Ovary (tissue), 9 donors: ENCODE data around the gene NOL6. TPM values are rescaled to one million over a fixed set of nuclear protein-coding genes. Genes with fewer than 3 reads are reported as not detected.
A peak's percentile ranks its signal among the peaks of the same experiment; 100 is the strongest.

Experiments used
- DNase-seq, 5 donors: peaks; one replicate each; pipeline ENCODE4 v3.0.0-alpha.2; 2019 to 2020
- H3K27ac ChIP-seq, 2 donors: fragments of 200-600 bp; one replicate each; pipeline versions ENCODE4 v1.5.1 to v1.8.0; 2019 to 2022
- H3K27me3 ChIP-seq: fragments of 200-600 bp; one replicate; pipeline ENCODE4 v1.8.0; 2022
- H3K36me3 ChIP-seq: fragments of 200-600 bp; sonication (generic); one replicate; pipeline ENCODE4 v1.5.1; 2019
- H3K4me1 ChIP-seq: one replicate; pipeline ENCODE4 v1.8.1; 2013; ENCODE audit warnings: mild to moderate bottlenecking, moderate library complexity; ENCODE audit not compliant: insufficient read depth
- H3K4me3 ChIP-seq: fragments of 200-600 bp; sonication (generic); one replicate; pipeline ENCODE4 v1.5.1; 2017
- H3K9me3 ChIP-seq, 2 donors: fragments of 200-600 bp in 1 of 2; sonication (generic) in 1 of 2; one replicate each; pipeline versions ENCODE4 v1.5.1 to v1.8.1; 2013 to 2019; ENCODE audit warnings: mild to moderate bottlenecking in 1 of 2, moderate library complexity in 1 of 2
- EP300 ChIP-seq: sonication (generic); formaldehyde crosslinking; IDR thresholded peaks from one replicate; pipeline ENCODE4 v1.6.1; 2017; ENCODE audit warnings: antibody characterized with exemption
- POLR2A ChIP-seq: fragments of 450-650 bp; IDR thresholded peaks from one replicate; pipeline ENCODE4 v1.6.1; 2017; ENCODE audit warnings: antibody characterized with exemption, mild to moderate bottlenecking, moderate library complexity
- WGBS, 3 donors: extraction: QIAGEN DNeasy Blood & Tissue Kit in 1 of 3; methylation state at CpG; one replicate each; pipeline versions ENCODE4 v1.1.5 to v1.1.7; 2013 to 2017; 5-methylcytosine and 5-hydroxymethylcytosine counted together
- intact Hi-C, 4 donors: fragments of 100-400 bp; cut with DNase I; formaldehyde crosslinking; loops; one replicate each; pipeline versions ENCODE4 v1.11.0 to v1.15.1; 2022 to 2023
- polyA plus RNA-seq, 2 donors: library from polyadenylated mRNA; stranded (reverse); fragments of 200-250 nt in 1 of 2; fragments of 350-450 nt in 1 of 2; fragmentation: Illumina TruSeq in 1 of 2; extraction: RNeasy Lipid Tissue Mini Kit (QIAGEN cat#74804) in 1 of 2; gene quantifications; one replicate each; pipeline ENCODE4 v1.2.3, GENCODE V29; 2013 to 2014
- total RNA-seq, 7 donors: library from RNA; depleted of rRNA in 2 of 7; stranded (reverse); fragments of >200 nt in 2 of 7; fragmentation: NEBNext Ultra II Directional in 3 of 7; extraction: Animal tissue kit (Norgen Biotek cat#: 25700) in 3 of 7; gene quantifications; one replicate each; pipeline versions ENCODE4 v1.1.0 to v1.2.4, GENCODE V29; 2016 to 2023
- TF ChIP-seq, protein P1 (sequence below), 3 donors: fragments of 450-650 bp in 2 of 3; fragments of 200-600 bp in 1 of 3; IDR thresholded peaks; one replicate each; pipeline versions ENCODE4 v1.5.1 to v1.8.0; 2016 to 2022; ENCODE audit warnings: antibody characterized with exemption in 3 of 3, mild to moderate bottlenecking in 1 of 3
- donor health status: DM: no; HTN: no; CAD: no; lungs with moderate emphysema.
- donor health status: DM: no; HTN: no; CAD: no.
- donor health status: Bipolar disorder and iron deficiency.
- donor health status: DM: yes; HTN: yes; CAD: no.
- donor health status: DM: no; HTN: no; CAD: no.
- donor health status: DM: yes; HTN: yes; CAD: no.

The NOL6 gene
- total and polyA plus RNA-seq, 9 donors: 11.7 to 50.5 (median 25.0) TPM

DNA sequence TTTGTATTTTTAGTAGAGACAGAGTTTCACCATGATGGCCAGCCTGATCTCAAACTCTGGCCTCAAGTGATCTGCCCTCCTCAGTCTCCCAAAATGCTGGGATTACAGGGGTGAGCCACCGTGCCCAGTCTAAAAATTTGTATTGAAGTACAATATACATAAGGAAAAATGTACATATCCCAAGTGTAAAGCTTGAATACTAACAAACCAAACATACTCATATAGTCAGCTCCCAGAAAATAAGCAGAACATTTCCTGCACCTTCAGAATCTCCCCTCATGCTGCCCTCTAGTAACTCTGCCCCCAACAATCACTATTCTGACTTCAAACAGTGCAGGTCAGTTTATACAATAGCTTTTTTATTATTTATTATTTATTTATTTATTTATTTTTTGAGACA is 1.6 kb upstream of the NOL6 start:
- Histone ChIP-seq H3K27ac (no peak overlapping the region), H3K4me3 (no peak overlapping the region), H3K9me3 (no peaks in the 10 kb centered on the region), H3K36me3 (no peaks in the 10 kb centered on the region), H3K27me3 (no peaks in the 10 kb centered on the region), H3K4me1 (peaks cover 7% of the 10 kb centered on the region)
- intact Hi-C loops: no loop called here
- DNase-seq: peak in 1 of 5 donors; percentile 7
- WGBS, 3 donors: 85 to 91% (median 89%) methylated on average over 1 of the region's 1 CpG
- TF ChIP-seq, protein P1, sequence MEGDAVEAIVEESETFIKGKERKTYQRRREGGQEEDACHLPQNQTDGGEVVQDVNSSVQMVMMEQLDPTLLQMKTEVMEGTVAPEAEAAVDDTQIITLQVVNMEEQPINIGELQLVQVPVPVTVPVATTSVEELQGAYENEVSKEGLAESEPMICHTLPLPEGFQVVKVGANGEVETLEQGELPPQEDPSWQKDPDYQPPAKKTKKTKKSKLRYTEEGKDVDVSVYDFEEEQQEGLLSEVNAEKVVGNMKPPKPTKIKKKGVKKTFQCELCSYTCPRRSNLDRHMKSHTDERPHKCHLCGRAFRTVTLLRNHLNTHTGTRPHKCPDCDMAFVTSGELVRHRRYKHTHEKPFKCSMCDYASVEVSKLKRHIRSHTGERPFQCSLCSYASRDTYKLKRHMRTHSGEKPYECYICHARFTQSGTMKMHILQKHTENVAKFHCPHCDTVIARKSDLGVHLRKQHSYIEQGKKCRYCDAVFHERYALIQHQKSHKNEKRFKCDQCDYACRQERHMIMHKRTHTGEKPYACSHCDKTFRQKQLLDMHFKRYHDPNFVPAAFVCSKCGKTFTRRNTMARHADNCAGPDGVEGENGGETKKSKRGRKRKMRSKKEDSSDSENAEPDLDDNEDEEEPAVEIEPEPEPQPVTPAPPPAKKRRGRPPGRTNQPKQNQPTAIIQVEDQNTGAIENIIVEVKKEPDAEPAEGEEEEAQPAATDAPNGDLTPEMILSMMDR (IDR thresholded peaks at IDR 0.05): no peak
- no peak for TF ChIP-seq POLR2A
- TF ChIP-seq EP300: no peak

DNA sequence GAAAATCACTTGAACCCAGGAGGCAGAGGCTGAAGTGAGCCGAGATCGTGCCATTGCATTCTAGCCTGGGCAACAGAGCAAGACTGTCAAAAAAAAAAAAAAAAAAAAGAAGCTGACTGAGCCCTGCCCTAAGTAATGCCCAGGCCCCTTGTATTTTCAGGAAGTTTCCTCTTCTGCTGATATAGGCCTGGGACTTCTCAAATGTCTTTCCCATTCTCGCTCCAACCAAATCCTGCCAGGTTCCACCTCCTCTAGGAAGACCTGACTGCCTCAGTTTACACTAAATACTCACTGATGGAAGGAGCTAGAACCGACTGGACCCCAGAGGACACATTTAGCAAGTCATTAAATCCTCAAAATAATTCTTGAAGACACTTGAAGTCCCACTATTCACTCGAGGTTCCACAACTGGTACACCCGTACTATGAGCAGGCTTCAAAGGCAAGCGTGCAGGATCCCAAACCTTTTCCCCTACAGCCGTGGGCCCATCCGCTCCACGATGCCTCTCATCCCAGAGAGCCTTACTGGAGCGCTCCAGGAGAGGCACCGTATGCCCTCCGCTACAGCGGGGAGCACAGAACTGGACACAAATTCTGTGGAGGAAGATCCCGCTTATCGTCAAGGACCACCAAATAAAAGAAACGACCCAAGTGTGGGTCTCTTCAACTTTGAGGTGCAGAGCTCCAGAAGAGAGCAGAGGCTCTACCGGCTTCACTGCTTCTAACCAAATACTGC is 676 bp downstream of the NOL6 start:
- H3K4me1 ChIP-seq: peaks cover 7% of the 10 kb centered on the region
- H3K9me3 ChIP-seq: no peaks in the 10 kb centered on the region
- WGBS, 3 donors: 8 to 13% (median 10%) methylated on average over 18 of the region's 18 CpGs
- H3K27ac ChIP-seq: no peak overlapping the region
- no peaks in the 10 kb centered on the region for H3K36me3 ChIP-seq
- no peaks in the 10 kb centered on the region for H3K27me3 ChIP-seq
- TF ChIP-seq, protein P1 (IDR thresholded peaks at IDR 0.05): no peak
- no peak for TF ChIP-seq POLR2A
- no peak for TF ChIP-seq EP300
- peak overlapping the region; percentile 88 for H3K4me3 ChIP-seq
- peak in 2 of 5 donors; percentile 26 to 38 for DNase-seq
- intact Hi-C loops: no loop called here

DNA sequence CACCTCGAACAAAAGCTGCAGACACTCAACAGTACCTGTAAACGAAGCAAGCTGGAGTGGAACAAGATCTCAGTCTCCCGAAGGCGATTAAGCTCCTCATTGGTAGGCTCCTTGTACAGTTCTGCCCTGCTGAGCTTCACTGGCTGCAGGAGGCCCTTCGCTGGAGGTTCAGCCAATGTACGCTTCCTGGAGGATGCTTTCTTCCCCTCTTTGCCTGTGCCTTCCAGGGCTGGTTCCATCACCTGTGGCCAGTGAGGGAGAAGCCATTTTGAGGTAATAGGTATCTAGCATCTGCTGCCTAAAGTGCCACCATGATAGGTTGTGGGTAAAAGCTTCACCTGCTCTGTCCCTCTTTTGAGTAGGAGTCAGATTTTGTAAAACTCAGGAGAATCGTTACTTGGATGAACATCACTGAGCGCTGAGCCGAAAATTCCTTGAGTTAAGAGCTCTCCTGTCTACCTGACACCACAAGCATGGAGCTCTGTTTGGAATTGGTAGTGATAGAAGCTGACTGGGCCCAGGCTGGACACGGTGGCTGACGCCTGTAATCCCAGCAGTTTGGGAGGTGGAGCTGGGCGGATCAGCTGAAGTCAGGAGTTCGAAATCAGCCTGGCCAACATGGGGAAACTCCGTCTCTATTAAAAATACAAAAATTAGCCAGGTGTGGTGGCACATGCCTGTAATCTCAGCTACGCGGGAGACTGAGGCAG is 1.4 kb downstream of the NOL6 start:
- H3K27me3 ChIP-seq: no peaks in the 10 kb centered on the region
- H3K36me3 ChIP-seq: no peaks in the 10 kb centered on the region
- peak in 2 of 5 donors; percentile 12 to 22 for DNase-seq
- no peak overlapping the region for H3K27ac ChIP-seq
- H3K4me1 ChIP-seq: peaks cover 7% of the 10 kb centered on the region
- no peaks in the 10 kb centered on the region for H3K9me3 ChIP-seq
- TF ChIP-seq EP300 (no peak), POLR2A (no peak)
- TF ChIP-seq, protein P1 (IDR thresholded peaks at IDR 0.05): no peak
- intact Hi-C loops: no loop called here
- WGBS, 3 donors: 82 to 86% (median 82%) methylated on average over 16 of the region's 16 CpGs
- H3K4me3 ChIP-seq: peak overlapping the region; percentile 88

DNA sequence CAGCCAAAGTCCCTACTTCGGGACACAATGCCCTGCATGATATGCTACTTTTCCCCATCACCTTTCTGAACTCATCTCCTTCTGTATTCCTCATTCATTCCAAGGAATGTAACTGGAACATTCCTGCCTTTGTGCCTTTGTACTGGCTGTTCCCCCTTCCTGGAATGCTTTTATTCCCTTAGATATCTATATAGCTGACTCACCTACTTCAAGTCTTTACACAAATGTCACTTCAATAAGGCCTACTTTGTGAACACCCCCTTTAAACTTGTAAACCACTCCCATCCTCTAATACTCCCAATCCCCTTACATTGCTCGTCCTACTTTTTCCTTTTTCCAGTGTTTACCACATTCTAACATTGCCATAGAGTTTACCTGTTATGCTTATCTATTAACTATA is 2.4 kb downstream of the NOL6 start:
- no peaks in the 10 kb centered on the region for H3K36me3 ChIP-seq
- H3K9me3 ChIP-seq: no peaks in the 10 kb centered on the region
- no peak for DNase-seq
- no peak overlapping the region for H3K27ac ChIP-seq
- peaks cover 7% of the 10 kb centered on the region for H3K4me1 ChIP-seq
- H3K4me3 ChIP-seq: no peak overlapping the region
- H3K27me3 ChIP-seq: no peaks in the 10 kb centered on the region
- intact Hi-C loops: no loop called here
- 58 to 86% (median 81%) methylated on average over 2 of the region's 2 CpGs for WGBS, 3 donors
- no peak for TF ChIP-seq POLR2A

DNA sequence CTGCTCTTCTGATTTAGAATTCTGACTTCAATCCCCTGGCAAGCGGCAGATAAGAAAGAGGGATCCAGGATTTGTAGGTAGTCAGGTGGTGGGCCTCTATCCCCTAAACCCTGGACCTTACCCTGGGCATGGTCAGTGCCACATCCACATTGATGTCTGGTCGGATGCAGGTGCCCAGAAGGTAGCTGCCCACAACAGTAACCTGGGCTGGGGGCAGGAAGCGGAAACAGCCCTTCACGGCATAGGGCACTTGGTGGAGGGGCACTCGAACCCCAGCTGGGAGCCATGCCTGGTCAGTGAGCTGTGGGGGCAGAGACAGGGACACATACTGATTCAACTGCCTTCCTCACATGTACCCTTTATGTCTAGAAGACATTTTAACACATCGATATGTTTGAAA is 3.8 kb downstream of the NOL6 start:
- Histone ChIP-seq H3K27me3 (no peaks in the 10 kb centered on the region), H3K9me3 (no peaks in the 10 kb centered on the region), H3K4me1 (peaks cover 7% of the 10 kb centered on the region), H3K27ac (no peak overlapping the region), H3K4me3 (no peak overlapping the region), H3K36me3 (no peaks in the 10 kb centered on the region)
- WGBS, 3 donors: 93 to 96% (median 95%) methylated on average over 6 of the region's 6 CpGs
- no peak for TF ChIP-seq EP300
- TF ChIP-seq POLR2A: no peak
- intact Hi-C loops: loop anchor here in 3 of 4 donors (5.0 to 10.0 kb wide), 4 partner anchors 58 to 185 kb away; no protein-coding TSS in a partner anchor
- DNase-seq: peak in 2 of 5 donors; percentile 10 to 32
